ACHN (cell line): ENCODE data around the gene NAT9.

Experiments
- DNase-seq: peaks from one replicate; pipeline ENCODE4 v3.0.0-alpha.2; 2015
- in situ Hi-C: cut with HindIII; loops from 2 replicates; pipeline ENCODE4 v1.10.0; 2017; ENCODE audit warnings: low sequenced_read_pairs, low pct_ligation_motif_present, low pct_unique_long_range_greater_than_20kb

NAT9 gene, protein sequence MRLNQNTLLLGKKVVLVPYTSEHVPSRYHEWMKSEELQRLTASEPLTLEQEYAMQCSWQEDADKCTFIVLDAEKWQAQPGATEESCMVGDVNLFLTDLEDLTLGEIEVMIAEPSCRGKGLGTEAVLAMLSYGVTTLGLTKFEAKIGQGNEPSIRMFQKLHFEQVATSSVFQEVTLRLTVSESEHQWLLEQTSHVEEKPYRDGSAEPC

DNA sequence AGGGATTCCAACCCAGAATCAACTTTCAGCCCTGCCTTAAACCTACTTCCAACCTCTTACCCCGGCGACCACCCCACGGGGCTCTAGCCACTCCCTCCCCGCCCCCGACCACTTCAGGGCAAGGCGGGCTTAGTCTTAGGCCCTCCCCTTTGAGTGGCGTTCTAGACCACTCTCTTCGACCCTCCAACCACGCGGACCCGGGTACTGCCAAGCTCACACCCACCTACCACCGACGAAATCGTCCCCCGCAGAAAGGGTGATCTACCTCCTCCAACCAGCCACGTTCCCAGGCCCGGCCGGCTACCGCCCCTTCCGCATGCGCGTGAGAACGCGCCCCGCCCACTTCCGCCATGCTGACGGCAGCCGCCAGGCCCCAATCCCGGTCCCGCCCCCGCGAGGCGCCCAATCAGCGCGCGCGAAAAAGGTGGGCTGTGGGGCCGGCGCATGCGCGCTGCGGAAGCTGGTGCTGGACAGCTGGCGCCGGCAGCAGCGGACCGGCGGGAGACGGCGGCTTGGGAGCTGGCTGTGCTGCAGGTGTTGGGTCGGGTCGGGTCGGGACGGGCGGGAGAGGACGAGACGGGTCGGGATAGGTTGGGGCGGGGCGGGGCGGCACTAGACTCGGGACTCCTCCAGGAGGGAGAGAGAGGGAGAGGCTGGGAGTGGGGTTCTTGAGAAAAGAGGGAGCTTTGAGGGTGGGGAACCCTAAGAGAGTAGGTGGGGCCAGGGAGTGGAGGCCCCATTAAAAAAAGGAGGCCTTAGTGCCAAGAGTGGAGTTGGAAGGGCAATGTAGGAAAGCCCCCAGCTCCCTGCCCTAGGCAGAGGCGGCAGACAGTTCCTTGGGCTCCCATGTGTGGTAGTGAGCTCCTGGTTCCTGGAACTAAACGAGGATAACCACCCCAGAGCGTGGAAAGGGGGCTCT is at the start of gene NAT9:
NAT9 (minus strand) TSS at position 302 of the 919 bp plus-strand sequence. CDS start 647 bp downstream, outside the sequence.
- peak; percentile 98 for DNase-seq
- in situ Hi-C loops, result no loop called here

GRCh38 chr17:74824961-74825627 is 48.9 kb upstream of the NAT9 start:
- DNase-seq, result no peak
- in situ Hi-C loops, result no loop called here

DNA sequence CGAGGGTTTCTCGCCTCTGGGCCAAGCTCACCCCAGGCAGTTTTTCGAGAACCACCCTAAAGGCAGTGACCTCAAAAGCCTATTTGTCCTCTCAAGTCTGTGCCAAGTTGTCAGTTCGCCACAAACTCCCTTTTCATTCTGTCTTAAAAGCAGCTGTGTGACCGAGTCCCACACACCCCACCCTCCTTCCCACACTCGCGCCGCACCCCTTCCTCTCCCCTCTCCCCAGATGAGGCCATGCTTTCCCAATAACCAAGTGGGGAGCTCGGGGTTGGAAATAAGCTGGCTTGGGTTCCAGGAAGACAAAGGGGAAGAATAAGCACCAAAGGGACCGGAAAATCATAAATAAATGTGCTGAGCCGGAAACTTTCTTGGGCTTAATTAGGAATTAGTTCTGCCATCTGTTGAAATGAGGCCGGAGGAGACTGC is 46.8 kb upstream of the NAT9 start:
- no peak for DNase-seq
- in situ Hi-C loops, result no loop called here

DNA sequence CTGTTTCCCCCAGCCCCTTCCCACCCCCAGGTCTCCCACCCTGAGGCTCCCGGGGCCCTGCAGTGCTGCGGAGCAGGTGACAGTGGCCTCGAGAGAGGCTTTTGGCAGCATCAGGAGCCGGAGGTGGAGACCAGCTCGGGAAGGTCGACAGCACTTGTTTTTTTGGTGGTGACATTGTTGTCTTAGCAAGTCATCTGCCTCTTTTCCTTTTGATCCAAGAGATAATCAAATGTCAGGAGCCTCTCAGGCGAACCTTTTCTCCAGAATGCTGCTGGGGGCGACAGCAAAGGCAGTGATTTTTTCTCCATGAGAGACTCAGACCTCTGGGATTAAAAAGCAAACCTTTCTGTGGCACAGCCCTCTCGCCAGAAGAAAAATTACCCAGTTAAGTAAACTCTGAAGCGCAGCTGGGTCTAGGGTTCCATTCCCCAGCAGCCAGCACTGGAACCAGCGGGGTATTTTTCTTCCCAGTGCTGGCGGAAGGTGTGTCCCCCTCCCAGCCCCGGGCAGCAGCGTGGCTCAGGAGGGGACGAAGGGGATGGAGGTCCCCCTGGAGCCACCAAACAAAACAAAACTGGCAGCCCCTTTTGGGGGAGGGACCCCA is 46.3 kb upstream of the NAT9 start:
- in situ Hi-C loops, result no loop called here
- no peak for DNase-seq

DNA sequence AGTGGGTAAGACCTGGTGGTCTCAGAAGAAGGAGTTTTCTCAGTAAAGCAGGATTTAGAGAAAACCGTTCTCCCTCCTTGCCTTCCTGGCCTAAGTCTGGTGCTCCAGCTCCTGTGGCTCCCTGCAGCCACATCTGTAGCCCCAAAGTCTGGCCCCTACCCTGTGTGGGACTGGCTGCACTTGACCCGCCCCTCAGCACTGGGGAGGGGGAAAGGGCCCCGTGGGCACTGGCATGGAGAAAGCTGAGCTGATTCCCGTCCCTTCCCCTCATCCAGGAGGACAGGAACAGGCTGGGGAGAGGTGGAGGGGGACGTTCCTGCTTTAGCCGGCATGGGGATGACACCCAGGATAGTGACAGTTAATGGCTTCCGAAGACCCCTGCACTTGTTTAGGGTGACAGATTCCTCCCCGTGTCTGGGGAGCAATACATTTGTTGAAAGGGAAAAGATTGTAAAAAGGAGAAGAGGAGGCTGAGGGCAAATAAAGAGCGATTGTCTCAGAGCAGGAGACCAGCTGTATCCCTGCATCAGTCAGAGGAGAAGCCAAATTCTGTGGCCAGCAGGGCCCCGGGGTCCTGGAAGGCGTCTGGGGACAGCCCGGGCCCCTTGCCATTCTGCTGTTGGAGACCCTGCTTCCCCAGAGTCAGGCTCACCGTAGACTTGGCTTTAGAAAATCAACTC is 45.6 kb upstream of the NAT9 start:
- no peak for DNase-seq
- in situ Hi-C loops, result no loop called here

DNA sequence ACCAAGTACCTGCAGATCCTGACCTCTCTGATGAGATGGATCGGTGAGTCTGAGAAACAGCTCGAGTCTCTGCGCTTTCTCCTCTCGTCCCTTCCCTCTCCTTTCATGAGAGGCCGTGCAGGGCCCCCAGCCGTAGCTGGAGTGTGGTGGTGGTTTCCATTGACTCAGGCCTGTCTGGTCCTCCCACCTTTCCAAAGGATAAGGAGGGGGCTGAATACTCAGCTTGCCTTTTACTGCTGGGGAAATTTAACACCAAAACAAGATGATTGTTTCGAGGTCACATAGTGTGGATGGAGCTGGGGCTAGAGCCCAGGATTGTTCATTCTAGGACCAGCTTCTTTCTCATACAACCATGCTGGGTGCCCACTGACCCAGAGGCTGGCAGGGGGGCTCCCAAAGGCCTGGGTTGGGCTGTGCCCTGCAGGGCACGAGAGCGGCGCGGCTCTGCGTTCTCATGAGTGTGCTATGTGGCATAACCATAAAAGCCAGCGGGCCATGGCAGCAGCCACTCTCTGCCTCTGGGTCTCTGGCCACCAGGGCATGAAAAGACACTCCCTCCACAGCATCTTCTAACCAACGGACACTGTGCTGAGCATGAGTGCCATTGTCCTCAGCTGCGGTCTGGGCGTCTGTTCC is 43.8 kb upstream of the NAT9 start:
- in situ Hi-C loops, result no loop called here
- DNase-seq, result no peak

DNA sequence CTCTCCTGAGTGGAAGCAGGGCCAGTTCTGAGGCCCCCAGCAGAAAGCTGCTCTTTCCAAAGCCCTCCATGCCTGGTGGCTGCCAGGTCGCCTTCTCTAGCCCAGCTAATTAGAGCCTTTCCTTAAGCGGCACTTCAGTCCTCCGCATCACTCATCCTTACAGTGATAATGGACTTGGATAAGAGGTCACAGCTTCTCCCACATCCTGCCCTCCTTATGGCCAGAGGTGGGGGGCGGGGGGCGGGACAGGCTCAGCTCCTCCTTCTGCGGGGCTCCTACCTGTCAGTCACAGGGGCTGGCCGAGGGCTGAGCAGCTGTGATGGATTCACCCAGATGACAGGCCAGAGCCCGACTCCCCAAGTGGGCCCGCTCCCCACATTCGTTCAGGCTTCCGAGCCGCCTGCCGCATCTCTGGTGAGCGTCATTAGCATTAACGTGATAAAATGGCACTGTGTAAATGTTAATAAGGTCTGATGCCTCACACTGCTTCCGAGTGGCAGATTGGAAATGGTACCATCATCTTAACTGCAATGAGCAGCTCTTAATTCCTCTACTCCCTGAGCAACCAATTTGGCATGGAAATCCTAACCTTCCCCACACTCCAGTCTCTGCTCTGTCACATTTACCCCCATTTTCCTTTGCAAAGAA is 42.3 kb upstream of the NAT9 start:
- in situ Hi-C loops, result no loop called here
- no peak for DNase-seq

DNA sequence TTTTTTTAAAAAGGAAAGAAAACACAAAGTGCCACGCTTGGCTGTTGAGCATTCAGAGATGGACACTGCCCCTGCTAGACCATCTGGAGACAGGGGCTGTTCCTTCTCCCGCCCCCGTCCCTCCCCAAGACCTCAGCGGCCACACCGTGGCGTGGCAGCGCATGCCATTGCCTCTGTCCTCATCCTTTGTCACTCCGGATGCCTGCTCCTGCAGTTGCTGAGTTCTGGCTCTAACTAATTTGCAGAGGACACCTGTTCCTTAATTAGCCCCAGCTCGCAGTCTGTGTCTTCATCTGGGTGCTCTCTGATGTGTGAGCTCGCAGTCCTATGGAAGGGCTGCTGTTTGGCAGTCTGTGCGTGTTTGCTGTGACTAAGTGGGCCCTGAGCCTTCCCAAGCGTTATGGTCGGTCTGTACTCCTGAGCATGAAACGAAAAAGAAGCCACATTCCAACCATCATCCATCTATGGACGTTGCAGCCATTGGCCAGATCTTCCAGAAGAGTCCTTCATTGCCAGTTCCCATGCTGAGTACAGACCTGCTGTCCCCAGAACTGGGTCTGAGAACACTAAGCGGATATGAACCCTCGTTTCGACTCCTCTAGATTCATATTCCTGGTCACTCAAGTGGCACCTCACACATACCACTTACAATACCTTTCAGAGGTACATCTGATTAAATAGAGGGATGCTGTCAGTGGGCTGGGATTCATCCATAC is 40.9 kb upstream of the NAT9 start:
- in situ Hi-C loops, result no loop called here

GRCh38 chr17:74815550-74816370 is 39.6 kb upstream of the NAT9 start:
- DNase-seq, result peak; percentile 21
- in situ Hi-C loops, result no loop called here

More for the DNA sequence above, 40.9 kb upstream of the NAT9 start:
- DNase-seq, result no peak

DNA sequence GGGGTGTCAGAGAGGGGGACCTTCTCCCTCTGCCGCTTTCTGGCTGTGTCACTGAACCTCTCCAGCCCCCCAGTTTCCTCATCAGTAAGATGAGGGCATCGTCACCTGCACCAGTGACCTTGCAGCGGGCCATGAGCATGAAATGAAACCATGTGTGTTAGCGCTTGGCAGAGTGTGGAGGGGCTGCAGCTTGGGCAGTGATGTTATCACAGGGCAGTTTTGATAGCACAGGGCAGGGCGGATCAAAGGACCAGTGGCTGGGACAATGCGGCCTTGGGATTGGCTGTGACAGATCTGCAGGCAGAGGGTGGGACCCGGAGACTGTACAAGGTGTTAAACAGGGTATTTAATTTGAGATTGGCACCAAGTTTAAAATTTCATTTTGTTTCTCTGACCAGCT is 38.9 kb upstream of the NAT9 start:
- DNase-seq, result no peak

DNA sequence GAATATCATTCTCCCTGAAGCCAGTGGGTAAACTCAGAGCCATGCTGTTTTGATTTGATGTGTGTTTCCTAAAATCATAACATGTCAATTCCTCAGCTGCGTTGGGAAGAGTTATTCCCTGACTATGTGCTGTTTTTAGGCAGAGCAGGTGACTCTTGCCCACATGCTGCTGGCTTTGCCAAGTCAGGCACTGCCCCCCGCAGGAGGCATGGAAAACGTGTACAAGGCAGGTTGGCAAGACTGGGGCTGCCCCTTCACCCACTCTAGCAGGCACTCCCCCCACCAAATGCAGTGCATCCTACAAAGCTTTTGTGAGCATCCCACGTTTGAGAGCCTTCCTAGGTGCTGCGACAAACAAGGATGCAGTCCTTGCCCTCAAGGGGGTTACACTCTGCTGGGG is 38.3 kb upstream of the NAT9 start:
- in situ Hi-C loops, result no loop called here
- peak; percentile 26 for DNase-seq

More for the DNA sequence above, 38.9 kb upstream of the NAT9 start:
- in situ Hi-C loops, result no loop called here

DNA sequence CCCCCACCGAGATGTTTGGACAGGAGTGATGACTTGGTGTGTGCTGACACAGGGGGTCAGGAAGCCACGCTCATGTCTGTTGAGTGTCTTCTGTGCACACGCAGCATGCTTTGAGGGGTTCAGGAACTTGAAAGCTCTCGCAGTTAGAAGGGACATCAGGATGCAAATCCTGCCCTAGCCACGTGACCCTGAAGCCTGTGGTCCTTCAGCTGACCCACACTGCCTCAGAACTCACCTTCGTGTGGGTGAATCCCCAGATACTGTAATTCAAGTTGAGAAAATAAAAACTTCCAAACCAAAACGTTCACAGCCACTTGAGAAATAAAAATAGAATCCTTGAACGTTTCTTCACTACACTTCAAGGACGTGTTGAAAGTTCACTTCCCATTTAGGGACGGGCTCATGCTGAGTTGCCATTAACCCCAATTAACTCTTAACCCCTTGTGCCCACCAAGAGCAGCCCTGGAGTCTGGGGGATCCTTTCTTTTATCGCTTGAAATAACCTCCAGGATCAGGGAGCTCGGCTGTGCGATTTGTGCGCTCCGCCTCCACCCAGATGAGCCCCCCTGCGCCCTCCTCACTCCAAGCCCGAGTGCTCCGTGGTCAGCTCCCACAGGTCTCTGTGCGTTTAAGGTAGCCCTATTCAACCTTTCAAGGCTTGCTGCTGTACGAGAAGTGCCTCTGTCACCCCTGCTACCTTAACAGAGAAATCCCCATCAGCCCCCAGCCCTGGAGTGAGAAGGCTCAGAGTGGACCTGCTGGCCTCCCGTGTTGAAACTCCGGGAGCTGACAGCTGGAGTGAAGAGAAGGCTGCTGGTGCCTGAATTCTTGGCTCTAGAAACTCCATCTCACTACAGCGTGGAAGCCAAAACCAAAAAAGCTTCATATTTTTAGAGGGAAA is 36.2 kb upstream of the NAT9 start:
- no peak for DNase-seq
- in situ Hi-C loops, result no loop called here

- DNase-seq, result peak; percentile 29
- in situ Hi-C loops, result no loop called here
Observed at GRCh38 chr17:74810699-74811485, 34.7 kb upstream of the NAT9 start.

- in situ Hi-C loops, result no loop called here
- DNase-seq, result no peak
Observed at GRCh38 chr17:74808714-74809430, 32.7 kb upstream of the NAT9 start.
